CD4-positive, alpha-beta T cell treated with Interleukin-1 beta for 1 hour (primary cell): Measurements from ENCODE around the gene NDUFAF7.
"Not testable (repeated sequence)": the region's sequence is repeated elsewhere in the genome, so short reads cannot be mapped to it uniquely, and the experiment has no call there.

Experiments used
- DNase-seq, 2 donors: peaks; one replicate each; pipeline ENCODE4 v3.0.0-alpha.2; 2020 to 2022

NDUFAF7 gene

GRCh38 chr2:37284381-37284780 is 52.9 kb downstream of the NDUFAF7 start:
- DNase-seq, result no peak

- peak; percentile 2 to 8 for DNase-seq
Observed at GRCh38 chr2:37287966-37288365, 56.5 kb downstream of the NDUFAF7 start.

- no peak for DNase-seq
Observed at GRCh38 chr2:37291680-37292079, 60.2 kb downstream of the NDUFAF7 start.

- not testable (repeated sequence) for DNase-seq
Observed at GRCh38 chr2:37294858-37295257, 63.4 kb downstream of the NDUFAF7 start.

GRCh38 chr2:37295469-37296073 is 64.1 kb downstream of the NDUFAF7 start:
- no peak for DNase-seq

- no peak for DNase-seq
Observed at GRCh38 chr2:37297632-37298031, 66.2 kb downstream of the NDUFAF7 start.
